ENCODE measurements around the gene GPC6. TPM values are rescaled to one million over a fixed set of nuclear protein-coding genes. Genes with fewer than 3 reads are reported as not detected.

The GPC6 gene
- total RNA-seq, 1 donor from 2014 or later: 42.9 TPM

DNA sequence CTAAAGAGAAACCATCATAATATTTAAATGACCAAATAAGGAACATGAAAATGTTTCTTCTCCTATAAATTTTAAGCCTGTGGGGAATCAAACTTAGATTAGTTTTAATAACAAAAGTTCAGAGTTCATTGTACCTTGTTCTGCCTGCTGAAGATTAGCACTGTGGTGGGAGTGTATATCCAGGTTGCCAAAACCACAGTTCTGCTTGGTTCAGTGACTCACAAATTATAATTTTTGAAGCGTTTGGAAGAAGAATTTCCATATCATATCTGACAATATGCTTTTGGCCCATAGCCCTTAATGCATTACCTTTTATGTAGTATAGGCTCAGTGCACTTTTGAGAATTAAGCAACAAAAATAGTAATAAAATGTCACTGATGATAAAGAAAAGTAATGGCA, 545.2 kb downstream of the GPC6 start:
- Histone ChIP-seq H3K4me2 (peak overlapping the region; percentile 68), H3K4me3 (no peak overlapping the region), H3K36me3 (no peaks in the 10 kb centered on the region), H3K27me3 (no peaks in the 10 kb centered on the region), H3K79me2 (ENCODE audit: low read depth) (no peaks in the 10 kb centered on the region), H3K9me3 (ENCODE audit: low read depth) (no peaks in the 10 kb centered on the region), H3K4me1 (peaks cover 62% of the 10 kb centered on the region), H3K27ac (no peak overlapping the region), H3F3A (ENCODE audit: low read depth) (peaks cover 14% of the 10 kb centered on the region), H2AFZ (replicated peaks) (no peak overlapping the region), H4K20me1 (ENCODE audit: low read depth) (no peaks in the 10 kb centered on the region), H3K9ac (no peak overlapping the region)
- H3K4me1 Mint-ChIP-seq: peaks cover 36% of the 10 kb centered on the region
- no peak overlapping the region for H3K4me3 Mint-ChIP-seq
- no peak for DNase-seq (ENCODE audit: low spot score)
- no peak overlapping the region for H3K27ac Mint-ChIP-seq
- no peaks in the 10 kb centered on the region for H3K9me3 Mint-ChIP-seq
- TF ChIP-seq EZH2 (IDR thresholded peaks at IDR 0.05) (no peak), EZH2phosphoT487 (IDR thresholded peaks at IDR 0.05) (no peak)
- TF ChIP-seq, protein P1, sequence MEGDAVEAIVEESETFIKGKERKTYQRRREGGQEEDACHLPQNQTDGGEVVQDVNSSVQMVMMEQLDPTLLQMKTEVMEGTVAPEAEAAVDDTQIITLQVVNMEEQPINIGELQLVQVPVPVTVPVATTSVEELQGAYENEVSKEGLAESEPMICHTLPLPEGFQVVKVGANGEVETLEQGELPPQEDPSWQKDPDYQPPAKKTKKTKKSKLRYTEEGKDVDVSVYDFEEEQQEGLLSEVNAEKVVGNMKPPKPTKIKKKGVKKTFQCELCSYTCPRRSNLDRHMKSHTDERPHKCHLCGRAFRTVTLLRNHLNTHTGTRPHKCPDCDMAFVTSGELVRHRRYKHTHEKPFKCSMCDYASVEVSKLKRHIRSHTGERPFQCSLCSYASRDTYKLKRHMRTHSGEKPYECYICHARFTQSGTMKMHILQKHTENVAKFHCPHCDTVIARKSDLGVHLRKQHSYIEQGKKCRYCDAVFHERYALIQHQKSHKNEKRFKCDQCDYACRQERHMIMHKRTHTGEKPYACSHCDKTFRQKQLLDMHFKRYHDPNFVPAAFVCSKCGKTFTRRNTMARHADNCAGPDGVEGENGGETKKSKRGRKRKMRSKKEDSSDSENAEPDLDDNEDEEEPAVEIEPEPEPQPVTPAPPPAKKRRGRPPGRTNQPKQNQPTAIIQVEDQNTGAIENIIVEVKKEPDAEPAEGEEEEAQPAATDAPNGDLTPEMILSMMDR (IDR thresholded peaks at IDR 0.05): no peak
- peaks cover 8% of the 10 kb centered on the region for H3K27me3 Mint-ChIP-seq (ENCODE audit: insufficient read depth, low read depth)
- no peaks in the 10 kb centered on the region for H3K36me3 Mint-ChIP-seq

DNA sequence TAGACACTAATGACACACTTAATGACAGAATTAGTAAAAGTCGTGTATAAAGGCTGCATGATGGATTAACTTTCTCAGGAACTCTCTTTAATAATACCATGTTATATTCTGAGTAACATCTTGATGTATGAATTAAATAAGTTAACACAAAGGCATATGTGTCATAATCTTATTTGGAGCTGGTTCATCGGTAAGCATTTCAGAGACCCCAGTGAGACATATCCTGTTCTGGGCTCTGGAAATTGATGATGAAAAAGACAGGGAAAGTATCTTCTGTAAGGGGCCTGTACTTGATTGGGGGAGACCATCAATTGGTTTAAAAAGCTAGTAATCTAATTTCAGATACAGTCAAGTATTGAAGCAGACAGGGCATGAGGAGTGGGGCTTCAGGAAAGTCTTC, 547.9 kb downstream of the GPC6 start:
- H3K27ac ChIP-seq: no peak overlapping the region
- Mint-ChIP-seq H3K27ac (no peak overlapping the region), H3K9me3 (no peaks in the 10 kb centered on the region), H3K36me3 (no peaks in the 10 kb centered on the region), H3K27me3 (ENCODE audit: insufficient read depth, low read depth) (peaks cover 8% of the 10 kb centered on the region), H3K4me1 (peaks cover 19% of the 10 kb centered on the region), H3K4me3 (no peak overlapping the region)
- no peak for TF ChIP-seq EZH2 (IDR thresholded peaks at IDR 0.05)
- TF ChIP-seq EZH2phosphoT487 (IDR thresholded peaks at IDR 0.05): no peak
- TF ChIP-seq, protein P1 (IDR thresholded peaks at IDR 0.05): no peak
- no peaks in the 10 kb centered on the region for H3K79me2 ChIP-seq (ENCODE audit: low read depth)
- H3K4me3 ChIP-seq: no peak overlapping the region
- no peaks in the 10 kb centered on the region for H3K36me3 ChIP-seq
- H3K4me2 ChIP-seq: no peak overlapping the region
- no peak for DNase-seq (ENCODE audit: low spot score)
- H3F3A ChIP-seq (ENCODE audit: low read depth): peaks cover 28% of the 10 kb centered on the region
- H3K9ac ChIP-seq: no peak overlapping the region
- H3K9me3 ChIP-seq (ENCODE audit: low read depth): no peaks in the 10 kb centered on the region
- H3K27me3 ChIP-seq: no peaks in the 10 kb centered on the region
- no peak overlapping the region for H2AFZ ChIP-seq (replicated peaks)
- peaks cover 60% of the 10 kb centered on the region for H3K4me1 ChIP-seq
- no peaks in the 10 kb centered on the region for H4K20me1 ChIP-seq (ENCODE audit: low read depth)

DNA sequence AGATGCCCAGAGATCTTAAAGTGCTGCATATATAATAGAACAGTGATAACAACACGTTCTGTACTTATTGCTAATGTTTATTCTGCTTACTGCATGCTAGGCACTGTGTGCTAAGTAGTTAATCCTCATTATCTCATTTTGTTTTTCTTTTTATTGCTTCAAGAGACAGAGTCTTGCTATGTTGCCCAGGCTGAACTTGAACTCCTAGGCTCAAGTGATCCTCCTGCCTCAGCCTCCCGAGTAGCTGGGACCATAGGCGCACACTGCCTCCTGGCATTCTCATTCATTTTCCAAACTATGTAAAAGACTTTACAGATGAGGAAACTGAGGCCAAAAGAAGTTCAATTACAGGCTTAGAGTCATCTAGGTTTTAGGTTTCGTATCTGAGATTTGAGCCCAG, 548.4 kb downstream of the GPC6 start:
- no peaks in the 10 kb centered on the region for H3K9me3 Mint-ChIP-seq
- H3K4me1 ChIP-seq: peaks cover 55% of the 10 kb centered on the region
- H3K9me3 ChIP-seq (ENCODE audit: low read depth): no peaks in the 10 kb centered on the region
- H4K20me1 ChIP-seq (ENCODE audit: low read depth): no peaks in the 10 kb centered on the region
- no peak for TF ChIP-seq EZH2 (IDR thresholded peaks at IDR 0.05)
- TF ChIP-seq, protein P1 (IDR thresholded peaks at IDR 0.05): no peak
- TF ChIP-seq EZH2phosphoT487 (IDR thresholded peaks at IDR 0.05): no peak
- no peak overlapping the region for H3K27ac Mint-ChIP-seq
- H3K4me1 Mint-ChIP-seq: peaks cover 18% of the 10 kb centered on the region
- peaks cover 27% of the 10 kb centered on the region for H3F3A ChIP-seq (ENCODE audit: low read depth)
- H3K4me3 Mint-ChIP-seq: no peak overlapping the region
- no peaks in the 10 kb centered on the region for H3K79me2 ChIP-seq (ENCODE audit: low read depth)
- H3K27me3 Mint-ChIP-seq (ENCODE audit: insufficient read depth, low read depth): peaks cover 8% of the 10 kb centered on the region
- H3K4me3 ChIP-seq: no peak overlapping the region
- H3K36me3 Mint-ChIP-seq: no peaks in the 10 kb centered on the region
- DNase-seq (ENCODE audit: low spot score): no peak
- no peak overlapping the region for H3K9ac ChIP-seq
- no peaks in the 10 kb centered on the region for H3K27me3 ChIP-seq
- no peaks in the 10 kb centered on the region for H3K36me3 ChIP-seq
- no peak overlapping the region for H2AFZ ChIP-seq (replicated peaks)
- H3K4me2 ChIP-seq: no peak overlapping the region
- H3K27ac ChIP-seq: no peak overlapping the region

All from neural progenitor cell (in vitro differentiated cells).